C4-2B (cell line): ENCODE data around the gene PTPN2.

Experiments
- ZFX ChIP-seq: fragments of 450-650 bp; IDR thresholded peaks from 2 replicates; pipeline ENCODE4 v1.6.1; 2017
- TF ChIP-seq, protein P1 (sequence below): fragments of 450-650 bp; conservative IDR thresholded peaks from 2 replicates; pipeline ENCODE4 v1.5.1; 2017; ENCODE audit warnings: mild to moderate bottlenecking

- TF ChIP-seq, protein P1, sequence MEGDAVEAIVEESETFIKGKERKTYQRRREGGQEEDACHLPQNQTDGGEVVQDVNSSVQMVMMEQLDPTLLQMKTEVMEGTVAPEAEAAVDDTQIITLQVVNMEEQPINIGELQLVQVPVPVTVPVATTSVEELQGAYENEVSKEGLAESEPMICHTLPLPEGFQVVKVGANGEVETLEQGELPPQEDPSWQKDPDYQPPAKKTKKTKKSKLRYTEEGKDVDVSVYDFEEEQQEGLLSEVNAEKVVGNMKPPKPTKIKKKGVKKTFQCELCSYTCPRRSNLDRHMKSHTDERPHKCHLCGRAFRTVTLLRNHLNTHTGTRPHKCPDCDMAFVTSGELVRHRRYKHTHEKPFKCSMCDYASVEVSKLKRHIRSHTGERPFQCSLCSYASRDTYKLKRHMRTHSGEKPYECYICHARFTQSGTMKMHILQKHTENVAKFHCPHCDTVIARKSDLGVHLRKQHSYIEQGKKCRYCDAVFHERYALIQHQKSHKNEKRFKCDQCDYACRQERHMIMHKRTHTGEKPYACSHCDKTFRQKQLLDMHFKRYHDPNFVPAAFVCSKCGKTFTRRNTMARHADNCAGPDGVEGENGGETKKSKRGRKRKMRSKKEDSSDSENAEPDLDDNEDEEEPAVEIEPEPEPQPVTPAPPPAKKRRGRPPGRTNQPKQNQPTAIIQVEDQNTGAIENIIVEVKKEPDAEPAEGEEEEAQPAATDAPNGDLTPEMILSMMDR, result no peak
- TF ChIP-seq ZFX, result no peak
Measured at GRCh38 chr18:12891561-12891960, 7.5 kb upstream of the PTPN2 start.
